HG02884 (cell line): ENCODE results near the gene RHOXF2.
A peak's percentile ranks its signal among the peaks of the same experiment; 100 is the strongest.
"Not testable (repeated sequence)": the region's sequence is repeated elsewhere in the genome, so short reads cannot be mapped to it uniquely, and the experiment has no call there.

Source experiments
- ATAC-seq: cut with Tn5 transposase; IDR thresholded peaks from one replicate; pipeline ENCODE4 v1.9.1; 2021; ENCODE audit warnings: mild to moderate bottlenecking, moderate library complexity; ENCODE audit not compliant: unreplicated experiment

The RHOXF2 gene

DNA sequence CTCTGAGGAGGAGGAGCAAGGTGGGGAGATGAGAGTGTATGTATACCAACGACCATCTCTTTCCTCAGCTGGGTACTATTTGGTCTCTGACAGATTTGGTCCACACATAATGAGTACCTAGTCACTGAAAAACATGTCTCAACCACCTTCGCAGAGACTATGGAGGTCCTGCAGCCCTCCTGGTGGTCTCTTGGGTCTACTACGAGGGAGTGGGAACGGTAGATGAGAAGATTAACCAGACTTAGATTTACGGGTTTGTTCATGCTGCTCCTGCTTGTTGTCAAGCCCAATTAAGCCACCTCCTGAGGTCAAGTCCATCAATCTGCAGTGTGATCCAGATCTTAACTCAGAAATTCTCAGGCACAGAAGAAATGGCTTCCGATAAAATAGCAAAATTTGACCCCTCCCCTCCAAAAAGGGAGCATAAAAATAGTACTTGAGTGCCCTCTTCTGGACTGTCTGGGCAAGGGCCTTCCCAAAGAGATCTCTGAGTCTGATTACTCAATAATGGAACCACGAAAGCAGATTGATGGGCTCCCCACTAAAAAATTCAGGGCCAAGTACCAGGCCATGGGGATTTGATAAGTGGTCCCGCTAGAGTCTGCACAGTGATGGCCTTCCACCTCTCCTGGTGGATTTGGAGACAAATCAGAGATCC is 38.3 kb downstream of the RHOXF2 start:
- not testable (repeated sequence) for ATAC-seq

DNA sequence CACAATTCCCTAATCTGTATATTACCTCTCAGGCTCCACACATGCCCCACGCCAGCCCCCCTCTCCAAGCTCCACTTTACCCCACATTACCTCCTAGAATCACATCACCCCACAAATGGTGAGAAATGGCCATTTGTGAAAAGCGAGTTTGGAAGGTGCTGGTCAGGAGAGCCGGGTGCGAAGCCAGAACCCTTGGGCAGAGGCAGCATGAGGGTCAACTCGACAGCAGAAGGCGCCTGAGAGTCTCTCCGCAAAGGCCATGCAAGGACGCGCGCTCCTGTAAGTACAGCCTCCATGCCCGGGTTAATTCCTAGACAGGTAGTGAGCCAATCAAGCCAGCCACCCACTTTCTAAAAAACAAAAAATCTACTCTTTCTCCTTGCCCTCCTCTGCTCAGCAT is 42.4 kb downstream of the RHOXF2 start:
- ATAC-seq = no peak

DNA sequence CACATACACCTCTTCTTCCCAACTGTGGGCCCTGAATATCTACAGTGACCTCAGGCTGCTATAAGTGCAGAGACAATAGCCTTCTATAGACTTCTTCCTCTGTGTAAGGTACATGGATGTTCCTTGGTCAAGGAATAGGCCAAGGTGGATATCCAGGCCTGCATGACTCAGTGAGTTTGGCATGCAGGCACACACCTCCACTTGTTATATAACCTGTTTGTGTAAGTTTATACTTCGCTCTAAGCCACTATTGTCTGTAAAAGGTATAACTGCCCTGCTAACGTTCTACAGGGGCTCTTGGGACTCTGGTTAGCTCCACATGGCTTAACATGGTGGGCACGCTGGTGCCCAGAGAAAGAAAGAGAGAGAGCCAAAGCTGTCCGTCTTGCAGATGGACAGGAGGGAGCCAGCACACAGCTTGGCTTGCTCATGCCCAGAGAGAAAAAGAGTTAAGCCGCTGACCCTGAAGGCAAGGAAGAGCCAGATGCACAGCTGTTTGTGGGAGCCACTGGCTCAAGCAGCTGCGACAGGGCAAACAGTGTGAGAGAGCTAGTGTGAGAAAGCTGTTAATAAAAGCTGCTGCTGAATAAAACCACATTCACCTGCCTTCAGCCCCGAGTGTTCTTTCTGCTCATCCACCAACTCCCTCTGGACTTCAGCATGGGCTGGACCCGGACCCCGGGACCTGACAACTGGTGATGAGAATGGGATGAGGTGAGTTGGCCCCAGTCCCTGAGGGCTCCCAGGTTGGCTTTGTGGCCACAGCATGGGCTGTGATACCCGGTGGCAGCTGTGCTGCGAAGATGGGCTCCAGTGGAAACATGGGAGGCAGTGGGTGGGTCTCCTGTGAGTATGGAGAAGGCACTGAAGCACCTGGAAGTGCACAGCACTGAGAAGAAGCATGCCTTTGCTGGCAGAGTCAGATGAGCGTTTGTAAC is 47.7 kb downstream of the RHOXF2 start:
- ATAC-seq = no peak

DNA sequence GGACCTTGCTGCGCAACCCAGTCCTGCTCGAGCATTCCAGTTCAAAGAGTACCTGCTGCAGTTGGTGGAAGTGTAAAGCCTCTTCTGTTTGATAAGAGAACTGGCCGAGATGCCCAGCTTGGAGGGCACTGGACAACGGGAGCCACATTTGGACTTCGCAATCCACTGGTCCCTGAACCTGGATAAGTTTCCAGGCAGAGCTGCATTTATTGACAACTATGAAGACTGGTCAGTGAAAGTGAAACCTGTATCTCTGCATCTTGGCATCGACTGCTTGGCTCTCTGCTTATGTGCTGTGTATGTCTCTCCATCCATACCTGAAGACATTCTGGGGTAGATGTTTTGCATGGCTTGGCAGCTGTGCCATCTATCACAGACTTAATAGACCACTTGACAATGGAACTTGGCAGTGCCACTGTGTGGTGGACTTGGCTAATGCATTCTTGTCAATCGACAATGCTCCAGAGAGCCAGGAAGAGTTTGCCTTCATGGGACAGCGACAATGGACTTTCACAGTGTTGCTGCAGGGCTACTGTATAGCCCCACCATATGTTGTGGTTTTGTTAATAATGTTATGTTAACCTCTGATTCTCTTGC is 48.7 kb downstream of the RHOXF2 start:
- no peak for ATAC-seq

DNA sequence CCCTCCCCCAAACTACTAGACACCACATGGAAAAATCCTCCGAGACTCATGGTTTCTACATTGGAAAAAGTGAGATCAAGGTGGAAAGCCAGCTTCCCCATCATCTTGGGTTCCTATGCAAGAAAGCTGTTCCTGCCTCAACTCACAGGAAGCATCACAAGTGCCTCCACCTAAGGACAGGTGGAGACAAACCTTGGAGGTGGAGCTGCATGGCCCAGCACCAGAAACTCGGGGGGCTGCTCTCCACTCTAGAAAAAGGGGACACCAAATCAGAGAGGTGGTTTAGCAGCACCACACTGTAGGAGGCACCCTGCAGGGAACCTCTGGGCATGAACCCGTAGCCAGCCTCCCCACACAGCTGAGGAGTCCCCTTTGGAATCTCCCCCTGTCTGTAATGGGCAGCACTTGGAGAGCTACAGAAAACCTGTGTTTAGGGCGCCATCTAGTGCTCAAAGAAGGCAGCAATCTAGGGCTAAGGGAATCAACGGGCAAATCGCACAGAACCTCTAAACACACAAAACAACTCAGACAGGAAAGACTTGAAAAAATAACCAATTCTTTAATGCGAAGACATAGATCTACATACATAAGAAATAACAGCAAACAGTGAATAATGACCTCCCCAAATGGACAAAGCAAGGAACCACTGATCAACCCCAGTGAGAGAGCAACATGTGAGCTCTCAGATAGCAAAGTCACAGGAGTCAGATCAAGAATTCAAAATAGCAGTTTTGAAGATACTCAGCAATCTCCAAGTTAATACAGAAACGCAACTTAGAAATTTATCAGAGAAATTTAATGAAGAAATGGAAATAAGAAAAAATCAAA is 55.2 kb downstream of the RHOXF2 start:
- peak; percentile 73 for ATAC-seq
